GM10266 (cell line): ENCODE data around the gene DCC.

Source experiments
- DNase-seq: peaks from one replicate; pipeline ENCODE4 v3.0.0; 2012; ENCODE audit errors: extremely low spot score
- TF ChIP-seq, protein P1 (sequence below): IDR thresholded peaks from 2 replicates; pipeline ENCODE4 v1.5.1; 2012; ENCODE audit warnings: mild to moderate bottlenecking, low read depth; ENCODE audit not compliant: control insufficient read depth, insufficient read depth; ENCODE audit errors: missing control alignments

DCC gene

DNA sequence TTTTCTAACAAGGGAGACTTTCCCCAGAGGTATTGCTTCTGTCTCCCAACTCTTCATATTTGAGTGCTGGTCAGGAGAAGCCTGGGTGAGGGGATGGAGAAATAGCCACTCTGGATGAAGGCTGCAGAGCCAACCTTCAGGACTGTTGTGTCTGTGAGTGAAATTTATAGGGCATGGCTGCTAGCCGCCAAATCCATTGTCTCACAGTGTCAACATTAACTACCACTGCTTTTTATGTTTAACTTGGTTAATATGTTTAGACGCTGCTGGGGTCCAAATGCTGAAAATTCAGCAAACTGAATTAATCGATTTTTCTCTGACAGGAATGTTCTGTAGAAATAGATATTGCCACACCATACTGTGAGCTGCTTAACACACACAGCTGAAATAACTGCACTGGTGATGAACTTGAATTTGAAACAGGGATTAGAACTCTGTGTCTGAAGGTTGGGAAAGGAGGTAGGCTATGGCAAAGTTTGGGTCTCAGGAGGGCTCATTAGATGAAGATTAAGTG, 281.0 kb downstream of the DCC start:
- TF ChIP-seq, protein P1, sequence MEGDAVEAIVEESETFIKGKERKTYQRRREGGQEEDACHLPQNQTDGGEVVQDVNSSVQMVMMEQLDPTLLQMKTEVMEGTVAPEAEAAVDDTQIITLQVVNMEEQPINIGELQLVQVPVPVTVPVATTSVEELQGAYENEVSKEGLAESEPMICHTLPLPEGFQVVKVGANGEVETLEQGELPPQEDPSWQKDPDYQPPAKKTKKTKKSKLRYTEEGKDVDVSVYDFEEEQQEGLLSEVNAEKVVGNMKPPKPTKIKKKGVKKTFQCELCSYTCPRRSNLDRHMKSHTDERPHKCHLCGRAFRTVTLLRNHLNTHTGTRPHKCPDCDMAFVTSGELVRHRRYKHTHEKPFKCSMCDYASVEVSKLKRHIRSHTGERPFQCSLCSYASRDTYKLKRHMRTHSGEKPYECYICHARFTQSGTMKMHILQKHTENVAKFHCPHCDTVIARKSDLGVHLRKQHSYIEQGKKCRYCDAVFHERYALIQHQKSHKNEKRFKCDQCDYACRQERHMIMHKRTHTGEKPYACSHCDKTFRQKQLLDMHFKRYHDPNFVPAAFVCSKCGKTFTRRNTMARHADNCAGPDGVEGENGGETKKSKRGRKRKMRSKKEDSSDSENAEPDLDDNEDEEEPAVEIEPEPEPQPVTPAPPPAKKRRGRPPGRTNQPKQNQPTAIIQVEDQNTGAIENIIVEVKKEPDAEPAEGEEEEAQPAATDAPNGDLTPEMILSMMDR, result no peak

GRCh38 chr18:52624702-52625101, 284.7 kb downstream of the DCC start:
- TF ChIP-seq, protein P1, result no peak
- DNase-seq, result no peak

More for the DNA sequence above, 281.0 kb downstream of the DCC start:
- no peak for DNase-seq

DNA sequence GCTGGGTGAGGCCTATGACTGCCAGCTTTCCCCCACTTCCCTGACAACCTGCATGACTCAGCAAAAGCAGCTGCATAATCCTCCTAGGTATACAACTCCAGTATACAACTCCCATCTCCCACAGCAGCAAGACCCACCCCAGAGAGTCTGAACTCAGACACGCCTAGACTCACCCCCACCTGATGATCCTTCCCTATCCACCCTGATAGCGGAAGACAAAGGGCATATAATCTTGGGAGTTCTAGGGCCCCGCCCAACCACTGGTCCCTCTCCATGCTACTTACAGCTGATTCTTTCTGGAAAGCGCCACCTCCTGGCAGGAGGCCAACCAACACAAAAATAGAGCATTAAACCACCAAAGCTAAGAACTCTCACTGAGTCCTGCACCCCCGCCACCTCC, 296.5 kb downstream of the DCC start:
- TF ChIP-seq, protein P1, result no peak
- DNase-seq, result no peak

DNA sequence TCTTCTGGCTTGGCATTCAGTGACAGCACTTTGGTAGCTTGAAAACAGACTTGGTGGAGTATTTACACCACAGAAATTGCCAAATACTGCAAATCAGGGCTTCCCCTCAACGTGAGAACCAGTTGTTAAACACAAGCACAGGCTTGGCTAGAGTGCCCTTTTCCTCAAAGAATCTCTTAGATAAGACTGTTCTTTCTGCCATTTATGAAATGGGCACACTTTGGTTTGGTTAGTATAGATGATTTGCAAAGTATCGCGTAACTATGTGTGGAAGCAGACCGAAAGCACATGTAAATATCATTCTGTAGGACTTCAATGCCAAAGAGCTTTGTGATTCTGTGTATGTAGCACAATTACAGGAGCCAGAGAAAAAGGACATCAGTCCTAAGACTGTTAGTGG, 308.2 kb downstream of the DCC start:
- TF ChIP-seq, protein P1, result no peak
- DNase-seq, result no peak

DNA sequence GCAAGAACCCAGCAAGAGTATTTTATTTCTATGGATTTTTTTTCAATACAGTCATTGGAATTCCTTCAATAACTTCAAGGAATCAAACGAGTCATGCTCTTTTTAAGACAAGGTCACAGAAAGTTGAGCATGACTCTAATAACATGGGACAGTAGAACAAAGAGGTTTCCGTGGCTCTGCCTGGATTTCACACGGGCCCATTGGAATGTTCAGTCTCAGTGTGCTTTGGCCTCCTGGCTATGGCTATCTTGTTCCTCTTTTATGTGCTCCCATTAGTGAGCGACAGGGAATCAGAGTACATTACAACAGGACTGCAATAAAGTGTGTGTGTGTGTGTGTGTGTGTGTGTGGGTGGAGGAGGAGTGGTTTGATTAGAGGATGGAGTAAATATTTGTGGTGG, 312.4 kb downstream of the DCC start:
- DNase-seq, result no peak
- TF ChIP-seq, protein P1, result no peak

GRCh38 chr18:52657043-52657805, 317.2 kb downstream of the DCC start:
- DNase-seq, result no peak

More at GRCh38 chr18:52657043-52657805, 317.2 kb downstream of the DCC start:
- TF ChIP-seq, protein P1, result no peak
